GM04503 (cell line): ENCODE results near the gene TMEM200B.
A peak's percentile ranks its signal among the peaks of the same experiment; 100 is the strongest.
"Not testable (repeated sequence)": the region's sequence is repeated elsewhere in the genome, so short reads cannot be mapped to it uniquely, and the experiment has no call there.

Source experiments
- DNase-seq: peaks from one replicate; pipeline ENCODE4 v3.0.0-alpha.2; 2012; ENCODE audit warnings: low read depth

The TMEM200B gene

DNA sequence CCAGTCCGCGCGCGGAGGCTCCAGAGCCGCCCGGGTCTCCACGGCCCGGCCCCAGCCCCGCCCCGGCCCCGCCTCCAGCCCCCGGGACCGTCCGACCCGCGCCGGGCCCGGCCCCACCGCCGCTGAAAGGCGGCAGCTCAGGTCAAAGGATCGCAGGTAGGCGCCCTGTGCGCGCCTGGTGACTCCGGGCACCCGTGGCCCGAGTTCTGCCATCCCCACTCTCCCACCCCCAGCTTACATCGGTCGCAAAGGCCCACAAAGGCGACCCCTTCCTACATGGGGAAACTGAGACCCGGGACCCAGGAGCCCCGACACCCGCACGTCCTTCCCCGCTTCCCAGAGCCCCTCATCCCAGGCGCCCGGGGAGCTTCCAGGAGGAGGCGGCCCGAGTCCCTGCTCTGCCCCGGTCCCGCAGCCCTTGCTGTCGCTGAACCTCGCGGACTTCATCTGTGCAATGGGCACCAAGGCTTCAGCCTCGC, at the start of gene TMEM200B:
Gene TMEM200B (minus strand): TSS at position 17 of the 479 bp plus-strand sequence. CDS start 2,075 bp downstream, outside the sequence.
- DNase-seq = no peak

GRCh38 chr1:29172415-29172939, 48.8 kb upstream of the TMEM200B start:
- no peak for DNase-seq

- no peak for DNase-seq
Measured at GRCh38 chr1:29171521-29171920, 47.8 kb upstream of the TMEM200B start.

- DNase-seq = no peak
Measured at GRCh38 chr1:29171089-29171488, 47.4 kb upstream of the TMEM200B start.

GRCh38 chr1:29169976-29170375, 46.3 kb upstream of the TMEM200B start:
- no peak for DNase-seq

- no peak for DNase-seq
Measured at GRCh38 chr1:29167904-29168303, 44.2 kb upstream of the TMEM200B start.

DNA sequence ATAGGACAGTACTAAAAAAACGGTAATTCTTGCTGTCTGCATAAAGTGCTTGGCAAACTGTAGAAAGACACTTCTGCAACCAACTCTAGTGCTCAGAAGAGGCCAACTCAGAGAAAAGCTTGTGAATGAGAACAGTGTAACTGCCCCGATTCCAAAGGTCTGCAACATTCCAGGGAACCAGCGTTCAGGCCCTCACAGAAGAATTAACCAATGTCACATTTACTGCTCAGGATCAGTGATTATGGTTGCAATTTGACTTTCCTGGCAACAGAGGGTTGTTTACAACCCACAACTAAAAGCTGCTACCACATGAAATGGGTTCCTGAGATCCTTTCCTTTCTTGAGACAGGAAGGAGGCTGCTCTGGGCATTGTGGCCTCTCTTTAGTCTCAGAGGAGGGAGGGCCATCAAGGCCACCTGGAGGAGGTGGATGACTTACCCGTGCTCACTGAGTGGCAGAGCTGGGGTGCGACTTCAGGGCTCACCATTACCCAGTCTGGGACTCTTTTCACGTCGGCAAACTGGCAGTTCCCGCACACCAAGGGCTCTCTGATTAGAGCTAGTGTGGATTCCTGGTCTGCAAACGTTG, 42.7 kb upstream of the TMEM200B start:
- no peak for DNase-seq

DNA sequence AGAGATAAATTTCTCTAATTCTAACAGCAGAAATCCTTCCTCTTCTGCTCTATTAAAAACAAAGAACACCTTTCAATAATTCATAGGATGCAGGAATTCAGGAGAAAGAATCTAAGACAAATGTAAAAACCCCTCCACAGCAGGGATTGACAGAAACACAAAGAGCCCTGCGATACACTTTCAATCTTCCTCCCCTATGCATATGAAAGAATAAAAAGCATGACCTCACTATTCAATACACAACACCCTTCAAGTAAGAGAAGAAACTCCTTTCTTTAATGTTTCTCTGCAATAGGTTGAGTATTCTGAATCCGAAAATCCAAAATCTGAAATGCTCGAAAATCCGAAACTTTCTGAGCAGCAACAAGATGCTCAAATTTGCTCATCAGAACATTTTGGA, 40.9 kb upstream of the TMEM200B start:
- DNase-seq = no peak

DNA sequence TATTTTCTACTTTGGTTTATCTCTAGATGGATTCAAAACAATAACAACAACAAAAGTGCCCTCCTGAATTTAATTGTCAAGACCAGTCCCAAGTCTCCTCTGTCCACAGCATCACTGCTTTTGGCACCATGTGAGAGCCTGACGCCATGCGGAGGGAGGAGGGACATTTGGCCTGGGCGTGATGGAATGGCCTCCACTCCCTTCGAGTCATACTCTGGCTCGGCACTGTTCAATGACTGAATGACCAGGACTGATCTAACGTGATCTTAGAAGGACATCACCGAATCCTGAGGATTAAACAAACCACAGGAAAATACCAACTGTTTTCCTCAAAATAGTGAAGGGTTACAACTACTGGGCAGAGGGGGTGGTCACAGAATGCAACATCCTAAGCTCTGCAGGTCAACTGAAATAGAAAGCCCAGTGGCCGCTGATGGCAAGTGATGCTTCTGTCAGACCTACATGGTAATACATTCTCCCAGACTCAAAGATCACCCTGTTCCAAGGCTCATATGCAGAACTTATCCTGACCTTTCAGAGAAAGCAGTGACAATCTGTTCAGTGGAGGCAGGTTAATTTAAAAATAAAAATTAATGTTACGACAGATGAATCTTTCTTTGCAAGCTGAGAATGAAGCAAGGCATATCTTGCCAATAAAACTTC, 38.9 kb upstream of the TMEM200B start:
- DNase-seq = no peak

- no peak for DNase-seq
Measured at GRCh38 chr1:29162025-29162424, 38.3 kb upstream of the TMEM200B start.

DNA sequence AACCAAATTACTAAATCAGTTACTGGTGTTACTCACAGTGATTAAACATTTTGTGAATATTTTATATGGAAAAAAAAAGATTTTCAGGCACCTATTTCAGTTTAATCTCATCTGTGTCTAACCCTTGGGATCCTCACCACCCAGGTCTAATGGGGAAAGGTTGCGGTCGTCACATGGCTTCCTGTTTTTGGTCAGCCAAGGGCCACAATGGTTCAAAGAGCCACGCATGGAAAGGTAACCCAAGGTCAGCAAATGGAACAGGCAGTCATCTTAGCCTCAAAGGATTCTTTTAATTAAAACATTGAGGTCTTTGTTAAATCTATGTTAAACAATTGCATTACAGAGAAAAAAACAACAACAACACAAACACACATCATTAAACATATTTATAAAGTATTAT, 36.1 kb upstream of the TMEM200B start:
- no peak for DNase-seq

DNA sequence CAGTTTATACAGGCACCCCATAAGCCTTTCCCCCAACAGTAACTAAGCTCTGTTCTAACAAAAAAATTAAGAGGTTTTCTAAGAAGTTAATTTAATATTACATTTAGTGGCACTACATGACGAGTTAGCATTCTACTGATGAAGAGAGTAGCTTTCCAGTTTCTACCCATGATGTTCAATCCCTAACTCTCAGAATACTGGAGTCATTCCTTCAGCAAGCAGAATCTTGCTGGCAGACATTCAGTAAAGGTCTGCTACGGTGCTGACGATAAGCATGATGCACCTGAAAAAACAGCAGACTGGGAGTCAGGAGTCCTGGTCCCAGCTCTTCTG, 33.5 kb upstream of the TMEM200B start:
- DNase-seq = no peak

DNA sequence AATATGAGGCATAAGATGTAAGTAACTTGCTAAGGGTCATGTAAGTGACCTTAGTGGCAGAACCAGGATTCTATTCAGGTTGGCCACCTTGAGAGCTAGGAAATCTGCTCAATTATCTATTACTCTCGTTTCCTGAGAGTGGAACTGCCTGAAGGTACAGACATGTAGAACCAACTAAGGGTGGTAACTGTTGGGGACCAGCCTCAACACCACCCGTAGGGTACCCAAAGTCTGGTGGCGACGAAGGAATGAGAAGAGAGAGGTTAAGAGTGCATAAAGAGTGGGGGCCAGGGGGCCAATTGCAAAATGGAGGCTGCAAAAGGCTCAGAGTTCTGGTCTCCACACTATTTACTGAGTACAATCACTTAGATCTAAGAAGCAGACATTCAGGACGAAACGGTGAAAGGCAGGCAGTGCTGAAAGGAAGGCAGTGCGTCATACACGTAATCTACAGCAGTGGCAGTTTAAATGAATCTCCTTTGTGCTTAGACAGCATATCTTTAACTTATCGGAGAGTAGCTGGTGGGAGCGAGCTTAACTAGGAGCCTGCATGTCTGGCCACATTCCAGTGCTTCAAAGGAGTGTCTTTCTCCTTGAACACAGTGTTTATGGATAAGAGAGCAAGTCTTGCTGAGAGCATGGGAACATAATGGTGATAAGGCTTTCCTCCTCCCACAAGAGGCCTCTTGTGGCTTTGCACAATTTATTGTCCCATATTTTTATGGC, 33.0 kb upstream of the TMEM200B start:
- DNase-seq = no peak

DNA sequence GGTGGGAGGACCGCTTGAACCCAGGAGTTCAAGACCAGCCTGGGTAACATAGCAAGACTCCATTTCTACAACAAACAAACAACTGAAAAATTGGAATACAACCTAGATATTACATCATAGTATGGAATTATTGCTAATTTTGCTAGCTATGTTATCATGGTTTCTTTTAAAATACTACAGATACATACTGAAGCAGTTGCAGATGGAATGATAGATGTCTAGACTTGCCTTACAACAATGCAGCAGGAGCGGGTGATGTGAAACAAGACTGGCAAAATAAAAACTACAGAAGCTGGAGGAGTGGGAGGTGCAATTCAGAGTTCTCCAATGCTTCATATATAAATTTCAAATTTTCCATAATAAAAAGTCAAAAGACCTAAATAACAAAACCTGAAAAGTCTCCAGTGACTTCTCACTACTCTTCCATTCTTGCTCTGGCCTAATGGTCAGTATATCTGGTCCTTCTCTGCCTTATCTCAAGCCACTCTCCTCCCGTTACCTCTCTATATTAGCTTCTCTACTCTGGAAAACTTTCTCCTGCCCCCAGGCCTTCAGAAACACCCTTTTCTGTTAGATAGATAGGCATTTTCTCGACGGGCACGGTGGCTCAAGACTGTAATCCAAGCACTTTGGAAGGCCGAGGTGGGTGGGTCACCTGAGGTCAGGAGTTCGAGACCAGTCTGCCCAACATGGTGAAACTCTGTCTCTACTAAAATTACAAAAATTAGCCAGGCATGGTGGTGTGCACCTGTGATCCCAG, 28.5 kb upstream of the TMEM200B start:
- no peak for DNase-seq

DNA sequence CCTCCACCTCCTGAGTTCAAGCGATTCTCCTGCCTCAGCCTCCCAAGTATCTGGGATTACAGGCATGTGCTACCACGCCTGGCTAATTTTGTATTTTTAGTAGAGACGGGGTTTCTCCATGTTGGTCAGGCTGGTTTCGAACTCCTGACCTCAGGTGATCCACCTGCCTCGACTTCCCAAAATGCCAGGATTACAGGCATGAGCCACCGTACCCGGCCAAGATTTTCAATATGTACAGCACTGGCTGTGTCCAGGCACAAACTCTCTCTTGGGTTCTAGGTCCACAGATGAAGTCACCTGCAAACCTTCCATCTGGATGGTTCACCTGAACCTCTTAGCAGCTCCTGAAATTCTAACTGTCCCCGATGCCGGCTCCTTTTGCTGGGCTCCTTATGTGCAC, 26.6 kb upstream of the TMEM200B start:
- DNase-seq = not testable (repeated sequence)

DNA sequence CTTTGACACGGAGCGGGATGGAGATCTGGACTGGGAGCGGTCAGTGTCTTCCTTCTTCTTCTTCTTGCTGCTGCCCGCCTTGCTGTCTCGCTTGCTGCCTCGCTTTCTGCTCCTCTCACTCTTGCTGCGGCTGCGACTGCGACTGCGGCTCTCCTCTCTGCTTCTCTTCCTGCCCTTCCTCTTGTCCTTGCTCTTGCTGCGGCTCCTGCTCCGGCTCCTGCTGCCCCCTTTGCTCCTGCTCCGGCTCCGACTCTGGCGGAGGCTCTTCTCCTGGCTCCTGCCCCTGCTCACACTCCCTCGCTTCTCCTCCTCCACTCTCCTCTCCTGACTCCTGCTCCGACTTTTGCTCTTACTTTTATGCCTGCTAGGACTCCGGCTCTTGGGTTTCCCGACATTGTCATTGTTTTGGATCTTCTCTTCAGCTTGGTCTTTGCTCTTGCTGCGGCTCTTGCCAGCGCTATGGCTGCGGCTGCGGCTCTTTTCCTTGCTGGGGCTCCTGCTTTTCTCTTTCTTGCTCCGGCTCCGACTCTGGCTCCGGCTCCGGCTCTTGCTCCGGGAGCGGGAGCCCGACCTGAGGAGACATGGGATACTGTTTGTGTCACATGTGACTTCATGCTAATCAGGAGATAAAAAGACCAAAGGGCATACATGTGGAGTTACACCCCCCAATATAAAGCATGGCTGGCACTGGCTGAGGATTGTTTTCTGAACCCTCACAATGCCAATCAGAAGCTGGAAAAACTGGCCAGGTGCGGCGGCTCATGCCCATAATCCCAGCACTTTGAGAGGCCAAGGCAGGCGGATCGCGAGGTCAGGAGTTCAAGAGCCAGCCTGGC, 25.2 kb upstream of the TMEM200B start:
- DNase-seq = no peak

DNA sequence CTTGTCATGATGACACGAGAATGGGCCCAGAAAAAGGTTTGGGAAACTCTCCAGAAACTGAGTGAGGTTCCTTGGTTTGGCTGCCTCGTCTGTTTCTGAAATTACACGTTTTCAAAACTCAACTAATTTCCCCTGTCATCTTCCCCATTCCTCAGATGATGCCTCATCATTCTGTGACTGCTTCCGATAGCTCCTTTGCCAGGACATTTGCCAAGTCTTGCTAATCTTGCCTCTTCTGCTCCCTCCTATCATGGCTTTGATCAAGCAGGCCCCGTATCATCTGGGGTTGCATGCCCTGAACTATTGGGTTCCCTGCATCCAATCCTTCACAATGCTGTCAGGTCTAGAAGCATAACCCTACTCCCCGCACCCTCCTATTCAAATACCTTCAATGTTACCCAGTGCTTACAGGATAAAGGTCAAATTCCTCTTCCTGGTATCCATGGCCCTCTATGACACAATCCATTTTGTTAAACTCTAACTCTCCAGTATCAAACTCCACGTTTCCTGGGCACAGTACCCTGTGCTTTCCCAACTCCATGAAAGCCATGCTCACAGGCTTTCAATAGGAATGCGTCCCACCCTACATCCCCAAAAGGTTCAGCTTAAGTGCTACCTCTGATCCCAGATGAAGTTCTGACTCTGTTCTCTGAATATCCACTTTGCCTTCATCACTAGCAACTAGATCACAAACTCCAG, 22.2 kb upstream of the TMEM200B start:
- peak; percentile 92 for DNase-seq

DNA sequence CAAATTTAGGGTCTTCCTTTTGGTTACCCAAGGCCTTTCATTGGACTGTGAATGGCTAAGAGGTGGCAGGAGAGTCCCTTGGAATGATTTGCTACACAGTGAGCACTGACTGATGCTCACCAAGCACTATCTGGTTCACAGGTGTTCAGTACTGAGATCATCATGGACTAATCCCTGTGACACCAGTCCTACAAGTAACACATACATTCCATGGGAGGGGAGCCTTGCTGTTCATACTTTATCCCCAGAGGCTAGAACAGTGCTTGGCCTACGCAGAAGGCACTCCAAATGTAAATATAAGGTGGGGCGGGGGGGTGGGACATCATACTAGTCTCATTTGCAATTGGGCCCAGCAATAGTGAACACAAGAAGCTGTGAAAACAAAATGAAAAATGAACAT, 20.5 kb upstream of the TMEM200B start:
- DNase-seq = no peak

DNA sequence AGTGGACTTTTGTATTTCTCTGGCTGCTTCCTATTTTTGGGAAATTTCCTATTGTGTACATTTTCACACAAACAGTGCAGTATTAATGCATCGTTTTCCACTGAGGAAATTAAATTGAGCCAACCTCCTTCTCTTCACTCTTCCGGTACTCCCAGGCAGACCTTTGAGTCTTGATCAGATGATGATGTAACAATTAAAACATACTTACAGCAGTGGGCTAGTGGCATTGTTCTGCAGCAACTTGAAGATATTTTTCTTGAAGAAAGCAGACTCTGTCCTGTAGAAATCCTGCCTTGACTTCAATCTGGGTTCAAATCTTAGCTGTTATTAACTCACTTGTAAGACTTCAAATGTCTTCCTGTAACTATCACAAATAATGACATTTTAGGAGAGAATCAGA, 19.0 kb upstream of the TMEM200B start:
- no peak for DNase-seq

DNA sequence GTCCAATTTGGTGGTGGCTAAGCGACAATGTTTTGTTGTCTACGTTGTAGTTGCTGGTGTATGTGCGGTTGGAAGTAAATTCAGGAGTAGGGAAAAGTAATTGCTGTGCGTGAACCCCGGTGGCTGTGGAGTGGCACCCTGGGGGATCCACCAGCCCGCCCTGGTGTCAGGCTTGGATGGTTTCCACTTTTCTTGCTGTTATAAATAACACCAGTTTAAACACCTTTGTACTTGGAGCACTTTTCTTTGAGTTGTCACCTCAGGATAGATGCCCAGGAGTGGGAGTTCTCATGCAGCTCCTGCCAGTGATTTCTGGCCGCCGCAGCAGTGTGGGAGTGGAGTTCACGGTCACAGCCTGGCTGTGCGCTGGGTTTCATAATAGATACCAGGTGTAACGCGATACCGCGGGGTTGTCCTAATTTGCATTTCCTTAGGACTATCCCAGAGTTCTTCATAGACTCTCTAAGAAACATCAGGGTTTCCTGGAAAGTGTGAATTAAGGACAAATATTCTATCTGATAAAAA, 12.8 kb upstream of the TMEM200B start:
- DNase-seq = no peak

DNA sequence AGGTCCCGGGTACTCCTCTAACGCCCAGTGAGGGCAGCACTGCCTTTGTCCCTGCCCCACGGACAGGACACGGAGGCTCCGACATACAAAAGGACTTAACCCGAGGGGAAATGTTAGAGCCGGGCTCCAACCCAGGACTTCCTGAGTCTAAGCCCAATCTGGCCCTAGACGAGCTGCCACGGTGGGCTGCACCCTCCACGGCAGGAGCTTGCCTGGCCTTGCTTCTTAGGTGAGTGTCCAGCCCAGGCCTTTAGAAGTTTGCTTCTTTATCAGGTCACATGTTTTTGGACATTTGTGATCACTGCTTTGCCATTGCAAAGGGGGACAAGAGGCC, 11.0 kb upstream of the TMEM200B start:
- no peak for DNase-seq
